ENCODE results near the gene SRRM5. TPM values are rescaled to one million over a fixed set of nuclear protein-coding genes. Genes with fewer than 3 reads are reported as not detected.
"Not testable (repeated sequence)": the region's sequence is repeated elsewhere in the genome, so short reads cannot be mapped to it uniquely, and the experiment has no call there.

SRRM5 gene
- total RNA-seq, 1 experiment from 2014 or later: not detected

GRCh38 chr19:43612374-43612773, 486 bp downstream of the SRRM5 start:
- no peak for DNase-seq (ENCODE audit: low read depth)

- no peak for DNase-seq (ENCODE audit: low read depth)
Observed at GRCh38 chr19:43616306-43616705, 4.4 kb downstream of the SRRM5 start.

GRCh38 chr19:43616954-43617353, 5.1 kb downstream of the SRRM5 start:
- DNase-seq (ENCODE audit: low read depth): no peak

- peak; percentile 48 for DNase-seq (ENCODE audit: low read depth)
Observed at GRCh38 chr19:43618921-43619261, 7.0 kb downstream of the SRRM5 start.

GRCh38 chr19:43619262-43620060, 7.6 kb downstream of the SRRM5 start, which contains the start of gene ZNF428:
Gene ZNF428, minus strand, starts transcription at chr19:43619629. Its CDS starts 5,325 bp downstream, at chr19:43614304.
- DNase-seq (ENCODE audit: low read depth): peak; percentile 94

GRCh38 chr19:43620061-43621001, 8.4 kb downstream of the SRRM5 start:
- DNase-seq (ENCODE audit: low read depth): no peak

- DNase-seq (ENCODE audit: low read depth): no peak
Observed at GRCh38 chr19:43622070-43622469, 10.2 kb downstream of the SRRM5 start.

- no peak for DNase-seq (ENCODE audit: low read depth)
Observed at GRCh38 chr19:43622956-43623355, 11.1 kb downstream of the SRRM5 start.

- no peak for DNase-seq (ENCODE audit: low read depth)
Observed at GRCh38 chr19:43623889-43624670, 12.2 kb downstream of the SRRM5 start.

- DNase-seq (ENCODE audit: low read depth): no peak
Observed at GRCh38 chr19:43624933-43625332, 13.0 kb downstream of the SRRM5 start.

GRCh38 chr19:43625918-43626579, 14.2 kb downstream of the SRRM5 start:
- no peak for DNase-seq (ENCODE audit: low read depth)

GRCh38 chr19:43626838-43627237, 14.9 kb downstream of the SRRM5 start:
- DNase-seq (ENCODE audit: low read depth): no peak

- no peak for DNase-seq (ENCODE audit: low read depth)
Observed at GRCh38 chr19:43628646-43629326, 16.9 kb downstream of the SRRM5 start.

GRCh38 chr19:43631491-43631890, 19.6 kb downstream of the SRRM5 start:
- DNase-seq (ENCODE audit: low read depth): no peak

- no peak for DNase-seq (ENCODE audit: low read depth)
Observed at GRCh38 chr19:43633520-43633919, 21.6 kb downstream of the SRRM5 start.

GRCh38 chr19:43634068-43634467, 22.2 kb downstream of the SRRM5 start:
- DNase-seq (ENCODE audit: low read depth): no peak

- no peak for DNase-seq (ENCODE audit: low read depth)
Observed at GRCh38 chr19:43634506-43634871, 22.6 kb downstream of the SRRM5 start.

- no peak for DNase-seq (ENCODE audit: low read depth)
Observed at GRCh38 chr19:43634872-43635560, 23.1 kb downstream of the SRRM5 start.

GRCh38 chr19:43635561-43635940, 23.7 kb downstream of the SRRM5 start:
- not testable (repeated sequence) for DNase-seq (ENCODE audit: low read depth)

- DNase-seq (ENCODE audit: low read depth): peak; percentile 58
Observed at GRCh38 chr19:43636121-43636683, 24.3 kb downstream of the SRRM5 start.

All from Daoy (cell line).